Hepatocyte (in vitro differentiated cells): Measurements from ENCODE around the gene PAPPA. TPM values are rescaled to one million over a fixed set of nuclear protein-coding genes. Genes with fewer than 3 reads are reported as not detected.

Experiments used
- DNase-seq: peaks from one replicate; pipeline ENCODE4 v3.0.0-alpha.2; 2016; ENCODE audit warnings: low spot score
- H2AFZ ChIP-seq: fragments of 200-600 bp; sonication (generic); 2 replicates; pipeline ENCODE4 v1.6.0; 2016; ENCODE audit warnings: antibody characterized with exemption, mild to moderate bottlenecking
- H3K27ac ChIP-seq: fragments of 200-600 bp; sonication (generic); 2 replicates; pipeline ENCODE4 v1.5.1; 2016; ENCODE audit warnings: mild to moderate bottlenecking
- H3K27me3 ChIP-seq: fragments of 200-600 bp; sonication (generic); 2 replicates; pipeline ENCODE4 v1.6.1; 2016
- H3K36me3 ChIP-seq: fragments of 200-600 bp; sonication (generic); replicated peaks from 2 replicates; pipeline ENCODE4 v1.5.1; 2016; ENCODE audit warnings: low read depth; ENCODE audit not compliant: insufficient read depth
- H3K4me1 ChIP-seq: fragments of 200-600 bp; sonication (generic); 2 replicates; pipeline ENCODE4 v1.5.1; 2016; ENCODE audit warnings: mild to moderate bottlenecking, moderate library complexity; ENCODE audit not compliant: insufficient read depth
- H3K4me2 ChIP-seq: fragments of 200-600 bp; sonication (generic); 2 replicates; pipeline ENCODE4 v1.6.0; 2016
- H3K4me3 ChIP-seq: fragments of 200-600 bp; sonication (generic); 2 replicates; pipeline ENCODE4 v1.5.1; 2016; ENCODE audit warnings: mild to moderate bottlenecking
- H3K79me2 ChIP-seq: fragments of 200-600 bp; sonication (generic); 2 replicates; pipeline ENCODE4 v1.6.0; 2017; ENCODE audit warnings: mild to moderate bottlenecking
- H3K9me2 ChIP-seq: fragments of 200-600 bp; sonication (generic); replicated peaks from 2 replicates; pipeline ENCODE4 v1.6.0; 2017; ENCODE audit warnings: mild to moderate bottlenecking; ENCODE audit not compliant: insufficient read depth
- H3K9me3 ChIP-seq: fragments of 200-600 bp; sonication (generic); 2 replicates; pipeline ENCODE4 v1.5.1; 2016; ENCODE audit warnings: low read depth, mild to moderate bottlenecking
- H4K20me1 ChIP-seq: fragments of 200-600 bp; sonication (generic); 2 replicates; pipeline ENCODE4 v1.6.0; 2016; ENCODE audit warnings: mild to moderate bottlenecking; ENCODE audit not compliant: insufficient read depth, poor library complexity, severe bottlenecking
- CTCF ChIP-seq: fragments of 200-600 bp; sonication (generic); IDR thresholded peaks from 2 replicates; pipeline ENCODE4 v1.5.1; 2016; ENCODE audit warnings: antibody characterized with exemption, mild to moderate bottlenecking; ENCODE audit not compliant: poor library complexity
- EZH2 ChIP-seq: fragments of 200-600 bp; sonication (generic); IDR thresholded peaks from 2 replicates; pipeline ENCODE4 v1.6.1; 2016; ENCODE audit warnings: antibody characterized with exemption, mild to moderate bottlenecking, borderline replicate concordance
- EZH2phosphoT487 ChIP-seq: fragments of 200-600 bp; sonication (generic); IDR thresholded peaks from one replicate; pipeline ENCODE4 v1.6.1; 2018; ENCODE audit warnings: antibody characterized with exemption, mild to moderate bottlenecking, low read depth, moderate library complexity; ENCODE audit not compliant: unreplicated experiment, severe bottlenecking
- WGBS: methylation state at CpG from one replicate; pipeline ENCODE4 v1.1.6; 2016; ENCODE audit warnings: low lambda C conversion rate; ENCODE audit errors: missing lambda C conversion rate; 5-methylcytosine and 5-hydroxymethylcytosine counted together
- polyA plus RNA-seq: library from polyadenylated mRNA; unstranded; fragments of >200 nt; fragmentation: Nextera tagmentation; extraction: Ambion mirVana; gene quantifications from 2 replicates; pipeline ENCODE4 v1.2.1, GENCODE V29; 2016
- total RNA-seq: library from RNA; depleted of rRNA; stranded (reverse); fragments of >200 nt; gene quantifications from 2 replicates; pipeline ENCODE4 v1.2.3, GENCODE V29; 2014

PAPPA gene
- total and polyA plus RNA-seq, 2 experiments from 2014 or later: 2.8 to 12.3 TPM

GRCh38 chr9:116262448-116262847 is 108.9 kb downstream of the PAPPA start:
- no peak overlapping the region for H3K4me2 ChIP-seq
- H4K20me1 ChIP-seq: no peaks in the 10 kb centered on the region
- H3K9me2 ChIP-seq: no peaks in the 10 kb centered on the region
- no peaks in the 10 kb centered on the region for H3K36me3 ChIP-seq
- H2AFZ ChIP-seq: no peak overlapping the region
- no peak overlapping the region for H3K27ac ChIP-seq
- WGBS: 74% methylated on average over 5 of the region's 5 CpGs
- H3K79me2 ChIP-seq: no peaks in the 10 kb centered on the region
- TF ChIP-seq CTCF: no peak
- no peak for TF ChIP-seq EZH2
- no peak for TF ChIP-seq EZH2phosphoT487
- H3K9me3 ChIP-seq: no peaks in the 10 kb centered on the region
- no peaks in the 10 kb centered on the region for H3K27me3 ChIP-seq
- no peak for DNase-seq
- no peaks in the 10 kb centered on the region for H3K4me1 ChIP-seq
- H3K4me3 ChIP-seq: no peak overlapping the region

GRCh38 chr9:116264361-116264760 is 110.8 kb downstream of the PAPPA start:
- H3K27me3 ChIP-seq: no peaks in the 10 kb centered on the region
- H3K79me2 ChIP-seq: no peaks in the 10 kb centered on the region
- no peak for TF ChIP-seq EZH2phosphoT487
- no peak for TF ChIP-seq EZH2
- TF ChIP-seq CTCF: no peak
- H3K9me2 ChIP-seq: no peaks in the 10 kb centered on the region
- H3K27ac ChIP-seq: no peak overlapping the region
- H3K9me3 ChIP-seq: no peaks in the 10 kb centered on the region
- DNase-seq: no peak
- no peak overlapping the region for H2AFZ ChIP-seq
- no peaks in the 10 kb centered on the region for H3K36me3 ChIP-seq
- WGBS: 63% methylated on average over 1 of the region's 1 CpG
- no peak overlapping the region for H3K4me3 ChIP-seq
- H3K4me2 ChIP-seq: no peak overlapping the region
- H4K20me1 ChIP-seq: no peaks in the 10 kb centered on the region
- H3K4me1 ChIP-seq: no peaks in the 10 kb centered on the region

- 77% methylated on average over 1 of the region's 1 CpG for WGBS
- no peaks in the 10 kb centered on the region for H4K20me1 ChIP-seq
- H3K36me3 ChIP-seq: no peaks in the 10 kb centered on the region
- H3K4me3 ChIP-seq: no peak overlapping the region
- no peak overlapping the region for H2AFZ ChIP-seq
- no peak for TF ChIP-seq EZH2
- no peaks in the 10 kb centered on the region for H3K27me3 ChIP-seq
- H3K9me2 ChIP-seq: no peaks in the 10 kb centered on the region
- no peak overlapping the region for H3K27ac ChIP-seq
- peaks cover 3% of the 10 kb centered on the region for H3K4me1 ChIP-seq
- DNase-seq: no peak
- no peaks in the 10 kb centered on the region for H3K79me2 ChIP-seq
- H3K4me2 ChIP-seq: no peak overlapping the region
- H3K9me3 ChIP-seq: no peaks in the 10 kb centered on the region
These were observed 113.4 kb downstream of the PAPPA start for GRCh38 chr9:116267021-116267420.

GRCh38 chr9:116269250-116269649 is 115.7 kb downstream of the PAPPA start:
- no peak for TF ChIP-seq EZH2phosphoT487
- no peak for TF ChIP-seq EZH2
- no peak for TF ChIP-seq CTCF
- H3K4me1 ChIP-seq: peaks cover 3% of the 10 kb centered on the region
- no peak overlapping the region for H3K27ac ChIP-seq
- no peaks in the 10 kb centered on the region for H3K9me2 ChIP-seq
- H3K4me2 ChIP-seq: no peak overlapping the region
- H3K36me3 ChIP-seq: no peaks in the 10 kb centered on the region
- H2AFZ ChIP-seq: no peak overlapping the region
- no peak overlapping the region for H3K4me3 ChIP-seq
- H3K79me2 ChIP-seq: no peaks in the 10 kb centered on the region
- no peaks in the 10 kb centered on the region for H3K27me3 ChIP-seq
- WGBS: 89% methylated on average over 2 of the region's 2 CpGs
- no peak for DNase-seq
- H3K9me3 ChIP-seq: no peaks in the 10 kb centered on the region
- H4K20me1 ChIP-seq: no peaks in the 10 kb centered on the region
